HepG2 (cell line): ENCODE measurements around the gene FAM228B. TPM values are rescaled to one million over a fixed set of nuclear protein-coding genes. Genes with fewer than 3 reads are reported as not detected.

ENCODE experiments used
- BRCA1 ChIP-seq: sonication (generic); formaldehyde crosslinking; IDR thresholded peaks from 2 replicates; pipeline ENCODE4 v1.4.0; 2020; ENCODE audit warnings: missing genetic modification reagents
- DMAP1 ChIP-seq: IDR thresholded peaks from 2 replicates; pipeline ENCODE4 v1.6.1; 2016
- GATA4 ChIP-seq: sonication (generic); IDR thresholded peaks from 2 replicates; pipeline ENCODE4 v1.6.1; 2016; ENCODE audit warnings: antibody characterized with exemption, low read depth, borderline replicate concordance
- HDAC1 ChIP-seq: sonication (generic); formaldehyde crosslinking; IDR thresholded peaks from 2 replicates; pipeline ENCODE4 v1.5.1; 2020; ENCODE audit warnings: mild to moderate bottlenecking, missing genetic modification reagents
- KLF16 ChIP-seq, 2 experiments: sonication (generic) in 1 of 2; formaldehyde crosslinking in 1 of 2; IDR thresholded peaks; 2 replicates each; pipeline versions ENCODE4 v1.6.1 to v1.8.0; 2016 to 2023; ENCODE audit warnings: missing genetic modification reagents in 2 of 2, missing compliant biosample characterization in 1 of 2
- RARG ChIP-seq: sonication (generic); formaldehyde crosslinking; IDR thresholded peaks from 2 replicates; pipeline ENCODE4 v1.4.0; 2020; ENCODE audit warnings: low read depth, mild to moderate bottlenecking, missing genetic modification reagents
- REPIN1 ChIP-seq: sonication (generic); formaldehyde crosslinking; IDR thresholded peaks from 2 replicates; pipeline ENCODE4 v1.8.0; 2022; ENCODE audit warnings: missing genetic modification reagents, low read depth, mild to moderate bottlenecking, borderline replicate concordance
- RNF2 ChIP-seq: fragments of 450-650 bp; conservative IDR thresholded peaks from 2 replicates; pipeline ENCODE4 v1.6.1; 2016; ENCODE audit warnings: low read depth
- SRSF9 ChIP-seq: fragments of 200-400 bp; formaldehyde crosslinking; IDR thresholded peaks from 2 replicates; pipeline ENCODE4 v1.6.1; 2018; ENCODE audit warnings: borderline replicate concordance, mild to moderate bottlenecking, low read depth, low read length; ENCODE audit not compliant: insufficient read depth, poor library complexity, severe bottlenecking
- TARDBP ChIP-seq: sonication (generic); formaldehyde crosslinking; IDR thresholded peaks from 2 replicates; pipeline ENCODE4 v1.8.0; 2022; ENCODE audit warnings: mild to moderate bottlenecking, missing genetic modification reagents
- YEATS2 ChIP-seq: sonication (generic); formaldehyde crosslinking; IDR thresholded peaks from 2 replicates; pipeline ENCODE4 v1.4.0; 2020; ENCODE audit warnings: missing genetic modification reagents, borderline replicate concordance
- ZNF12 ChIP-seq: sonication (generic); formaldehyde crosslinking; IDR thresholded peaks from 2 replicates; pipeline ENCODE4 v1.5.0; 2020; ENCODE audit warnings: missing genetic modification reagents
- ZNF136 ChIP-seq: sonication (generic); formaldehyde crosslinking; IDR thresholded peaks from 2 replicates; pipeline ENCODE4 v1.8.1; 2022; ENCODE audit warnings: low read depth, mild to moderate bottlenecking, moderate library complexity, missing genetic modification reagents
- ZNF501 ChIP-seq: sonication (generic); formaldehyde crosslinking; IDR thresholded peaks from 2 replicates; pipeline ENCODE4 v1.5.1; 2020; ENCODE audit warnings: mild to moderate bottlenecking, moderate library complexity, missing genetic modification reagents
- ZNF567 ChIP-seq: sonication (generic); formaldehyde crosslinking; IDR thresholded peaks from 2 replicates; pipeline ENCODE4 v1.8.1; 2023; ENCODE audit warnings: mild to moderate bottlenecking, missing genetic modification reagents, borderline replicate concordance
- ZNF761 ChIP-seq: sonication (generic); formaldehyde crosslinking; conservative IDR thresholded peaks from 2 replicates; pipeline ENCODE4 v1.4.0; 2020; ENCODE audit warnings: mild to moderate bottlenecking, missing genetic modification reagents
- ZNF777 ChIP-seq: sonication (generic); formaldehyde crosslinking; IDR thresholded peaks from 2 replicates; pipeline ENCODE4 v1.4.0; 2020; ENCODE audit warnings: missing genetic modification reagents
- ZNF782 ChIP-seq: sonication (generic); formaldehyde crosslinking; IDR thresholded peaks from 2 replicates; pipeline ENCODE4 v1.4.0; 2020; ENCODE audit warnings: missing genetic modification reagents, mild to moderate bottlenecking, borderline replicate concordance
- polyA plus RNA-seq, 8 experiments: library from polyadenylated mRNA; depleted of rRNA in 3 of 8; stranded (reverse) in 7 of 8; unstranded in 1 of 8; fragments of >200 nt; fragmentation: Illumina TruSeq in 4 of 8; extraction: Trizol in 4 of 8; gene quantifications; 2 replicates each; pipeline versions ENCODE4 v1.2.1 to v1.2.3, GENCODE V29; 2011 to 2016; ENCODE audit warnings: low read depth in 4 of 8, missing spikeins in 1 of 8, mixed read lengths in 1 of 8; ENCODE audit not compliant: insufficient read depth in 1 of 8
- total RNA-seq, 5 experiments: library from RNA; depleted of rRNA; stranded (reverse); fragments of >200 nt; fragmentation: Illumina TruSeq; extraction: Trizol; gene quantifications; 2 replicates each; pipeline ENCODE4 v1.2.3, GENCODE V29; 2016; ENCODE audit warnings: low read depth in 1 of 5
- TF ChIP-seq, protein P1 (sequence below): IDR thresholded peaks from 2 replicates; pipeline ENCODE4 v1.6.1; 2018; ENCODE audit warnings: missing genetic modification reagents, mild to moderate bottlenecking, missing compliant biosample characterization
- TF ChIP-seq, protein P2 (sequence below): IDR thresholded peaks from 2 replicates; pipeline ENCODE4 v1.6.1; 2016; ENCODE audit warnings: missing compliant biosample characterization, missing genetic modification reagents, borderline replicate concordance
- TF ChIP-seq, protein P3 (sequence below): IDR thresholded peaks from 2 replicates; pipeline ENCODE4 v1.6.1; 2016; ENCODE audit warnings: low read depth, missing genetic modification reagents, missing compliant biosample characterization

Gene FAM228B
- total and polyA plus RNA-seq, 2 of the 13 experiments (the other 11 are each of a cell fraction or from before 2014, with no cell fraction given), result 0.79 to 1.1 TPM

DNA sequence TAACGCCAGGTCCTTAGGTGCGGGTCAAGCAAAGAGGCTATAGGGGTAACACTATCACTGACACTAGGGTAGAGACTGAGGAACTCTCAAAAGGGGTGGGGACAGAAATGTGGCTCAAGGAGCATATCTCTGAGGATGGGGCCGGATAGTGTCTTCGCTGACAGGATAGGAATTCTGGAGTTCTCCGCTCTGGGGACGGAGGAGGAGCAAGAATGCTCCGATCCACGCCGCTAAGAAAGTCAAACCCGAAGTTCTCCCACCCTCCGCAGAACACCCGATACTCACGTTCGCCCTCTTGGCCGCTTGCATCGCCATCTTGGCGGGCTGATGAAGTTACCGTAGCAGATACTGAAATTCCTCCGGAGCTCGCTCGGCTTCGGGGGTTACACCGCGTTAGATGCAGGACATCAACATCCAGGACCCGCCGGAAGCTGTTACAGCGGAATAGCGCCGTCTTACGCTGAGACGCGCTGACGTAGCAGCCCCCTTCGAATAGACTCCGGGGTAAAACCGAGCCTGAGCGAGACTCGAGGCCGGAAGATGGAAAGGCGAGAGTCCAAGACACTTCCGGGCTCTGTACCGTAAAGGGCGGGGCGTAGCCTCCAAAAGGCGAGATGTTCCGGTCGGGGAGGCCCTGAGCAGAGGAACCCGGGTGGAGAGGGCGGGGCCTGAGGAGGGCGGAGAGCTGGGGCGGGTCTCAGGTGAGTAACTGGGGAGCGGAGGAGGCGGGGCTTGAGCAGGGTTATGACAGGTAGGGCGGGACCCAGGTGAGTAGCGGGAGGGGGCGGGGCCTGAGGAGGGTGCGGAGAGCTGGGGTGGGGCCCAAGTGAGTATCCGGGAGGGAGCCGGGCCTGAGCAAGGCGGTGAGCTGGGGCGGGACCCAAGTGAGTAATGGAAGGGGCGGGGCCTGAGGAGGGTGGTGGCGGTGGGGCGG, 47.1 kb upstream of the FAM228B start, which contains the start of gene SF3B6 (continued):
- TF ChIP-seq BRCA1 (peak; percentile 85), ZNF777 (peak; percentile 42; the same call in 1 of the 2 replicates), GATA4 (peak; percentile 64; the same call in 1 of the 2 replicates), YEATS2 (CRISPR knock-in tag) (peak; percentile 100), TARDBP (CRISPR knock-in tag) (peak; percentile 99), ZNF782 (CRISPR knock-in tag) (peak; percentile 92), HDAC1 (CRISPR knock-in tag) (peak; percentile 98), REPIN1 (CRISPR knock-in tag) (peak; percentile 99), ZNF136 (peak; percentile 92; the same call in 1 of the 2 replicates), SRSF9 (no peak), RARG (CRISPR knock-in tag) (peak; percentile 88; the same call in 1 of the 2 replicates), DMAP1 (CRISPR knock-in tag) (peak; percentile 95), ZNF567 (CRISPR knock-in tag) (peak; percentile 99), ZNF501 (CRISPR knock-in tag) (peak; percentile 99), KLF16 (CRISPR knock-in tag; IDR thresholded peaks at IDR 0.05) (peak in 1 of 2 experiments; percentile 98; a peak in 2 of 4 replicates), RNF2 (no peak), ZNF12 (CRISPR knock-in tag) (peak; percentile 79; the same call in 1 of the 2 replicates), ZNF761 (CRISPR knock-in tag) (peak; percentile 92; the same call in 1 of the 2 replicates)
- TF ChIP-seq, protein P1, sequence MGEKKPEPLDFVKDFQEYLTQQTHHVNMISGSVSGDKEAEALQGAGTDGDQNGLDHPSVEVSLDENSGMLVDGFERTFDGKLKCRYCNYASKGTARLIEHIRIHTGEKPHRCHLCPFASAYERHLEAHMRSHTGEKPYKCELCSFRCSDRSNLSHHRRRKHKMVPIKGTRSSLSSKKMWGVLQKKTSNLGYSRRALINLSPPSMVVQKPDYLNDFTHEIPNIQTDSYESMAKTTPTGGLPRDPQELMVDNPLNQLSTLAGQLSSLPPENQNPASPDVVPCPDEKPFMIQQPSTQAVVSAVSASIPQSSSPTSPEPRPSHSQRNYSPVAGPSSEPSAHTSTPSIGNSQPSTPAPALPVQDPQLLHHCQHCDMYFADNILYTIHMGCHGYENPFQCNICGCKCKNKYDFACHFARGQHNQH (CRISPR knock-in tag), result peak; percentile 98
- TF ChIP-seq, protein P2, sequence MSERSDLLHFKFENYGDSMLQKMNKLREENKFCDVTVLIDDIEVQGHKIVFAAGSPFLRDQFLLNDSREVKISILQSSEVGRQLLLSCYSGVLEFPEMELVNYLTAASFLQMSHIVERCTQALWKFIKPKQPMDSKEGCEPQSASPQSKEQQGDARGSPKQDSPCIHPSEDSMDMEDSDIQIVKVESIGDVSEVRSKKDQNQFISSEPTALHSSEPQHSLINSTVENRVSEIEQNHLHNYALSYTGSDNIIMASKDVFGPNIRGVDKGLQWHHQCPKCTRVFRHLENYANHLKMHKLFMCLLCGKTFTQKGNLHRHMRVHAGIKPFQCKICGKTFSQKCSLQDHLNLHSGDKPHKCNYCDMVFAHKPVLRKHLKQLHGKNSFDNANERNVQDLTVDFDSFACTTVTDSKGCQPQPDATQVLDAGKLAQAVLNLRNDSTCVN, result peak; percentile 89; the same call in 1 of the 2 replicates
- TF ChIP-seq, protein P3, sequence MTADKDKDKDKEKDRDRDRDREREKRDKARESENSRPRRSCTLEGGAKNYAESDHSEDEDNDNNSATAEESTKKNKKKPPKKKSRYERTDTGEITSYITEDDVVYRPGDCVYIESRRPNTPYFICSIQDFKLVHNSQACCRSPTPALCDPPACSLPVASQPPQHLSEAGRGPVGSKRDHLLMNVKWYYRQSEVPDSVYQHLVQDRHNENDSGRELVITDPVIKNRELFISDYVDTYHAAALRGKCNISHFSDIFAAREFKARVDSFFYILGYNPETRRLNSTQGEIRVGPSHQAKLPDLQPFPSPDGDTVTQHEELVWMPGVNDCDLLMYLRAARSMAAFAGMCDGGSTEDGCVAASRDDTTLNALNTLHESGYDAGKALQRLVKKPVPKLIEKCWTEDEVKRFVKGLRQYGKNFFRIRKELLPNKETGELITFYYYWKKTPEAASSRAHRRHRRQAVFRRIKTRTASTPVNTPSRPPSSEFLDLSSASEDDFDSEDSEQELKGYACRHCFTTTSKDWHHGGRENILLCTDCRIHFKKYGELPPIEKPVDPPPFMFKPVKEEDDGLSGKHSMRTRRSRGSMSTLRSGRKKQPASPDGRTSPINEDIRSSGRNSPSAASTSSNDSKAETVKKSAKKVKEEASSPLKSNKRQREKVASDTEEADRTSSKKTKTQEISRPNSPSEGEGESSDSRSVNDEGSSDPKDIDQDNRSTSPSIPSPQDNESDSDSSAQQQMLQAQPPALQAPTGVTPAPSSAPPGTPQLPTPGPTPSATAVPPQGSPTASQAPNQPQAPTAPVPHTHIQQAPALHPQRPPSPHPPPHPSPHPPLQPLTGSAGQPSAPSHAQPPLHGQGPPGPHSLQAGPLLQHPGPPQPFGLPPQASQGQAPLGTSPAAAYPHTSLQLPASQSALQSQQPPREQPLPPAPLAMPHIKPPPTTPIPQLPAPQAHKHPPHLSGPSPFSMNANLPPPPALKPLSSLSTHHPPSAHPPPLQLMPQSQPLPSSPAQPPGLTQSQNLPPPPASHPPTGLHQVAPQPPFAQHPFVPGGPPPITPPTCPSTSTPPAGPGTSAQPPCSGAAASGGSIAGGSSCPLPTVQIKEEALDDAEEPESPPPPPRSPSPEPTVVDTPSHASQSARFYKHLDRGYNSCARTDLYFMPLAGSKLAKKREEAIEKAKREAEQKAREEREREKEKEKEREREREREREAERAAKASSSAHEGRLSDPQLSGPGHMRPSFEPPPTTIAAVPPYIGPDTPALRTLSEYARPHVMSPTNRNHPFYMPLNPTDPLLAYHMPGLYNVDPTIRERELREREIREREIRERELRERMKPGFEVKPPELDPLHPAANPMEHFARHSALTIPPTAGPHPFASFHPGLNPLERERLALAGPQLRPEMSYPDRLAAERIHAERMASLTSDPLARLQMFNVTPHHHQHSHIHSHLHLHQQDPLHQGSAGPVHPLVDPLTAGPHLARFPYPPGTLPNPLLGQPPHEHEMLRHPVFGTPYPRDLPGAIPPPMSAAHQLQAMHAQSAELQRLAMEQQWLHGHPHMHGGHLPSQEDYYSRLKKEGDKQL, result peak; percentile 78; the same call in 1 of the 2 replicates
